ENCODE measurements around the gene ANO3.

Gene ANO3

GRCh38 chr11:26578998-26579661, 247.2 kb downstream of the ANO3 start:
- H3K4me2 ChIP-seq (ENCODE audit: low read depth, low read length, poor library complexity, severe bottlenecking), result no peak overlapping the region
- no peak for TF ChIP-seq CTCF (conservative IDR thresholded peaks at IDR 0.05; ENCODE audit: low read length)
- no peak for TF ChIP-seq EZH2phosphoT487 (IDR thresholded peaks at IDR 0.05; ENCODE audit: borderline replicate concordance)
- H2AFZ ChIP-seq (ENCODE audit: low read length), result no peak overlapping the region
- no peaks in the 10 kb centered on the region for H3K27me3 ChIP-seq (ENCODE audit: insufficient read depth, low read length, poor library complexity, severe bottlenecking)
- no peaks in the 10 kb centered on the region for H3K4me1 ChIP-seq (ENCODE audit: insufficient read depth, low read length, poor library complexity, severe bottlenecking)
- H3K79me2 ChIP-seq (ENCODE audit: insufficient read depth, low read length), result no peaks in the 10 kb centered on the region
- H3K4me3 ChIP-seq (ENCODE audit: low read length, poor library complexity, severe bottlenecking), result no peak overlapping the region
- no peaks in the 10 kb centered on the region for H3K36me3 ChIP-seq (ENCODE audit: insufficient read depth, low read length)
- no peaks in the 10 kb centered on the region for H4K20me1 ChIP-seq (ENCODE audit: insufficient read depth, low read length, poor library complexity, severe bottlenecking)
- H3K9me2 ChIP-seq (replicated peaks; ENCODE audit: low read depth, low read length), result no peaks in the 10 kb centered on the region
- H3K9ac ChIP-seq (ENCODE audit: low read depth, low read length, poor library complexity, severe bottlenecking), result no peak overlapping the region
- H3F3A ChIP-seq (ENCODE audit: low read depth), result no peaks in the 10 kb centered on the region
- H3K9me3 ChIP-seq (ENCODE audit: insufficient read depth, low read depth, low read length), result no peaks in the 10 kb centered on the region

DNA sequence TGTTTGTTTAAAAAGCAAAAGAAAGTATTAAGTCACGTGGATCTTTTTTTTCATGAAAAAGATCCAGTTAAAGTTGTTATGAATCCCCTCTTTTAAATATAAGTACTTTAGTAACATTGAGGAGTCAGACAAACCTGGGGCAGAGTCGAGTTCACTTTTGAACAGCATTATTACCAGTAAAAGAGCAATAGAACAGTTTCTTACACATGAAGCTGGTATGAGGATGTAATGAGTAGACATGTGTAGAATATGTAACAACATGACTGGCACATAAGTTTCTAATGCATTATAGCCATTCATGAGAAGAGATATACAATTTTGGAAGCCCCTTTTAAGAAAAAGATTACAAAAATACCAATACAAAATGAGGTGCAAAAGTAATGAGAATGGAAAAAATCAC, 247.8 kb downstream of the ANO3 start:
- no peaks in the 10 kb centered on the region for H3K9me2 ChIP-seq (replicated peaks; ENCODE audit: low read depth, low read length)
- H3K9ac ChIP-seq (ENCODE audit: low read depth, low read length, poor library complexity, severe bottlenecking), result no peak overlapping the region
- no peaks in the 10 kb centered on the region for H3F3A ChIP-seq (ENCODE audit: low read depth)
- H4K20me1 ChIP-seq (ENCODE audit: insufficient read depth, low read length, poor library complexity, severe bottlenecking), result no peaks in the 10 kb centered on the region
- no peak overlapping the region for H3K4me3 ChIP-seq (ENCODE audit: low read length, poor library complexity, severe bottlenecking)
- TF ChIP-seq CTCF (conservative IDR thresholded peaks at IDR 0.05; ENCODE audit: low read length), result no peak
- TF ChIP-seq EZH2phosphoT487 (IDR thresholded peaks at IDR 0.05; ENCODE audit: borderline replicate concordance), result no peak
- H3K4me1 ChIP-seq (ENCODE audit: insufficient read depth, low read length, poor library complexity, severe bottlenecking), result no peaks in the 10 kb centered on the region
- no peaks in the 10 kb centered on the region for H3K9me3 ChIP-seq (ENCODE audit: insufficient read depth, low read depth, low read length)
- no peaks in the 10 kb centered on the region for H3K79me2 ChIP-seq (ENCODE audit: insufficient read depth, low read length)
- no peaks in the 10 kb centered on the region for H3K36me3 ChIP-seq (ENCODE audit: insufficient read depth, low read length)
- H3K4me2 ChIP-seq (ENCODE audit: low read depth, low read length, poor library complexity, severe bottlenecking), result no peak overlapping the region
- H2AFZ ChIP-seq (ENCODE audit: low read length), result no peak overlapping the region
- H3K27me3 ChIP-seq (ENCODE audit: insufficient read depth, low read length, poor library complexity, severe bottlenecking), result no peaks in the 10 kb centered on the region

DNA sequence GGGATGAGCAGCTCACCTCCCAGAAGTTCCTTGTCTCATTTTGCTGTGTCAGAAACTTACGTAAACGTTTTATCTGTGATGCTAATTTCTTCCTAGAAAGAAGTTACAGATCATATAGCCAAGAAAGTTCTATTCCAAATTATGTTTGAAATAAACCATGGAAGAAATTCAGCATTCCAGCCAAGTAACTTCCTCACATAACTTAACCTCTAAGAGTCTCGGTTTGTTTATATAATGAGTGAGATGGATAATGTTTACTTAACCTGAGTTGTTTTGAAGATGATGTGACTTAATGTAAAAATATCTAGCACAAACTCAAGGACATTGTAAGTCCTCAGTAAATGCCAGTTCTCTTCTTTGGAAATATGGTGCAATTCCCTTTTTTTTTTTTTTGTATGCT, 249.0 kb downstream of the ANO3 start:
- TF ChIP-seq CTCF (conservative IDR thresholded peaks at IDR 0.05; ENCODE audit: low read length) (no peak), EZH2phosphoT487 (IDR thresholded peaks at IDR 0.05; ENCODE audit: borderline replicate concordance) (no peak)
- no peaks in the 10 kb centered on the region for H3K9me3 ChIP-seq (ENCODE audit: insufficient read depth, low read depth, low read length)
- H2AFZ ChIP-seq (ENCODE audit: low read length), result no peak overlapping the region
- no peaks in the 10 kb centered on the region for H3F3A ChIP-seq (ENCODE audit: low read depth)
- H4K20me1 ChIP-seq (ENCODE audit: insufficient read depth, low read length, poor library complexity, severe bottlenecking), result no peaks in the 10 kb centered on the region
- H3K4me3 ChIP-seq (ENCODE audit: low read length, poor library complexity, severe bottlenecking), result no peak overlapping the region
- no peaks in the 10 kb centered on the region for H3K4me1 ChIP-seq (ENCODE audit: insufficient read depth, low read length, poor library complexity, severe bottlenecking)
- H3K36me3 ChIP-seq (ENCODE audit: insufficient read depth, low read length), result no peaks in the 10 kb centered on the region
- H3K9ac ChIP-seq (ENCODE audit: low read depth, low read length, poor library complexity, severe bottlenecking), result no peak overlapping the region
- H3K4me2 ChIP-seq (ENCODE audit: low read depth, low read length, poor library complexity, severe bottlenecking), result no peak overlapping the region
- no peaks in the 10 kb centered on the region for H3K79me2 ChIP-seq (ENCODE audit: insufficient read depth, low read length)
- H3K27me3 ChIP-seq (ENCODE audit: insufficient read depth, low read length, poor library complexity, severe bottlenecking), result no peaks in the 10 kb centered on the region
- no peaks in the 10 kb centered on the region for H3K9me2 ChIP-seq (replicated peaks; ENCODE audit: low read depth, low read length)
